Activated CD8-positive, alpha-beta T cell treated with anti-CD3 and anti-CD28 coated beads for 36 hours (primary cell): ENCODE results near the gene SPACA9. TPM values are rescaled to one million over a fixed set of nuclear protein-coding genes. Genes with fewer than 3 reads are reported as not detected.
A peak's percentile ranks its signal among the peaks of the same experiment; 100 is the strongest.

Experiments used
- ATAC-seq: fragments of 200-7000 bp; cut with Tn5 transposase; one replicate; pipeline ENCODE4 v1.10.0; 2021; ENCODE audit warnings: mild to moderate bottlenecking, moderate library complexity
- CTCF ChIA-PET: fragments of 350-600 bp; sonication (Branson Sonifier 250); formaldehyde crosslinking; loops from one replicate; lab custom pipeline; 2021; ENCODE audit warnings: antibody characterized with exemption; lab: Charles Lee
- POLR2A ChIA-PET: fragments of 350-600 bp; sonication (Branson Sonifier 250); formaldehyde crosslinking; loops from one replicate; lab custom pipeline; 2021; ENCODE audit warnings: antibody characterized with exemption; lab: Charles Lee
- DNase-seq: peaks from one replicate; pipeline ENCODE4 v3.0.0-alpha.2; 2020
- H3K27ac Mint-ChIP-seq: one replicate; pipeline ENCODE4 v1.8.0; 2021; ENCODE audit warnings: mild to moderate bottlenecking, mixed read lengths
- H3K27me3 Mint-ChIP-seq: one replicate; pipeline ENCODE4 v1.8.0; 2021; ENCODE audit warnings: mixed read lengths
- H3K36me3 Mint-ChIP-seq: one replicate; pipeline ENCODE4 v1.8.0; 2021; ENCODE audit warnings: low read depth, mixed read lengths
- H3K4me1 Mint-ChIP-seq: one replicate; pipeline ENCODE4 v1.8.0; 2021; ENCODE audit warnings: low read depth, mixed read lengths
- H3K4me3 Mint-ChIP-seq: one replicate; pipeline ENCODE4 v1.8.0; 2021; ENCODE audit warnings: mild to moderate bottlenecking, moderate library complexity, mixed read lengths
- H3K9me3 Mint-ChIP-seq: one replicate; pipeline ENCODE4 v1.8.0; 2021; ENCODE audit warnings: mixed read lengths
- CTCF ChIP-seq: fragments of 200-600 bp; IDR thresholded peaks from one replicate; pipeline ENCODE4 v1.8.0; 2022; ENCODE audit warnings: antibody characterized with exemption, mild to moderate bottlenecking
- intact Hi-C: fragments of 100-400 bp; cut with micrococcal nuclease; formaldehyde crosslinking; loops from one replicate; pipeline ENCODE4 v1.10.0; 2022
- total RNA-seq, 2 experiments: library from RNA; stranded (reverse); gene quantifications; one replicate each; pipeline ENCODE4 v1.2.3, GENCODE V29; 2021

Gene SPACA9
- total RNA-seq, 2 experiments from 2014 or later: 1.9 to 3.2 TPM

DNA sequence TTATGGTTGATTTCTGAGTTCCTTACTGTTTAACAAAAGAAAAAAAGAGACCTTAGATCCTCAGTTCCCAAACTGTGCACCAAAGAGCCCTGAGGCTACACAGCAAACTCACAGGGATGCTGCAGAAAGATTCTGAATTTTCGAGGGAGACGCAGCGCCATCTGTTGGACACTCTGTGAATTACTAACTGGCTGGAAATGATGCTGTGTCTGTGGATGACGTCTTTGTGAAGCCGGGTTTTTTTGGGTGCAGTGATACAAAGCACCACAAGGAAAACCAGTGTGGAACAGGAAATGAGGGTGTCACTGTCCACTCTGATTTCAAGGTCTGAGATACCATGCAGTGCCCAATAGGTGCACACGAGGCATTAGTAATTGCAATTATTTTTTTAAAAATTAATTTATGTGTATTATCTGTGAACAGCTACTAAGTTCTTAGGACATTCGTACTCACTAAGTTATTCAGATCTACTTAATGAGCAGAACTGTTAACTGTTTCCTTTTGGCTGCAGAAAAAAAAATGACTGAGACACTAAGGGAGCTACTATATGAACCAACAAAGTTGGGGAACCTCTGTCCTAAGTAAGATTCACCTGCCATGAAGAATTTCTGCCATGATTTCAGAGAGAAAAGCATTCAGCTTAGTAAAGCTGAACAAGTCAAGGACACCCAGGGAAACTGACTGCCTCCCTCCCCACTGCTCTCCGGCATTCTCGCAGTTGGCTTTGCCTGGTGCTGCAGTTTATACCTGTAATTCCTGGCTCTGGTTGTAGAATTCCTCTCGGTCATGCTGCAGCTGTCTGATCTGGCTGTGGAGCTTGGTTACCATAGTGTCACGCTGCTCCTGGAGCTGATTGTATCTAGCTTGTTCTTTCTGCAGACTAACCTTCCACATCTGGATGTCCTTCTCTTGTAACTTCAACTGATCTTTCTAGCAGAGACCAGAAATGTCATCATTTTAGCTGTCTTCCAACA is 23.4 kb downstream of the SPACA9 start:
- intact Hi-C loops: no loop called here
- peak; percentile 91 for DNase-seq
- H3K4me3 Mint-ChIP-seq: no peak overlapping the region

DNA sequence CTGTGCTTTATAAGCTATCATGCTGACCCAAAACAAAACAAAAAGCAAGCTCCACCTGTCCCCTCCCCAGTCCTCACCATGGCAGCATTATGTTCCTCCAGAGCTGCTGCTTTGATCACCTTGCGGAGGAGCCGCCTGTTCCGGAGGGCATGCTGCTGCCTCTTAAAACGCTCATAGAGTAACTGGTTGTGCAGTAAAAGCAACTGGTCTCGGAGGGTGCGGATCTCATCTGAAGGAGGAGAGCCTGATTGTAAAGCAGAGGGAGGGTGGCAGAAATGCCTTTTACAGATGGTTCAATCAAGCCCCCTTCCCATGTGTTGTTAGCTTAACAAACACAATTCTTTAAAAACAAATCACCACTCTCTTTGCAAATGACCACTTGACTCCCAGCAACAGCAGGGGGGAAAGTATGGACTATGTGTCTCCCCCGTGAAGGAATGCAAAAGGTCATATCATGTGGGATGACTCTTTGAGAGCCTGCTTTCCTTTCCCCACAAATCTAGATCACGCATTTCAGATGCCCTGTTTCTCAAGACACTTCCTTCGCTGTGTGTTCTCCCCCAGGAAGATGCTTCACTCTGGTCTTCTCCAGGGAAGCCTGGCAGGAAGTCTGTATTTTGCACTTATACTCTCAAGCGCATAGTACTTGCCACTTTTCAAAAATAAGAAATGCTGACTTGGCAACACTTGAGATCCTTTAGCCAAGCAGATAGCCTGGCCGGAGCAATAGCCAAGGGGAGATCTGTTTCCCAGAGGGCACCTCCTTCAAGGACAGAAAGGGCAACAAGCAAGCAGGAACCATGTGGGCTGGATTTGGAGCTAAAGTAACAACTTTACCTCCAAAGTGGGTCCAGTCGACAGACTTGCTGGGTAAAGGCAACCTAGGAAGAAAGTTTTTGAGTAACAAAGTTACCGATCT is 25.1 kb downstream of the SPACA9 start:
- intact Hi-C loops: no loop called here
- H3K9me3 Mint-ChIP-seq: no peaks in the 10 kb centered on the region
- peaks cover 17% of the 10 kb centered on the region for H3K4me1 Mint-ChIP-seq
- H3K4me3 Mint-ChIP-seq: no peak overlapping the region
- ChIA-PET POLR2A (interaction anchor here (1.9 kb wide), 1 partner anchor 14 kb away, joined by 5 read pairs; no protein-coding TSS in a partner anchor), CTCF (interaction anchor here (1.1 to 3.0 kb wide), 8 partner anchors 14 to 212 kb away, joined by 3 to 34 read pairs (median 4); no protein-coding TSS in a partner anchor)
- DNase-seq (no peak), ATAC-seq (no peak)
- no peak for TF ChIP-seq CTCF
- peaks cover 9% of the 10 kb centered on the region for H3K36me3 Mint-ChIP-seq
- no peak overlapping the region for H3K27ac Mint-ChIP-seq
- H3K27me3 Mint-ChIP-seq: no peaks in the 10 kb centered on the region

More for the DNA sequence above, 23.4 kb downstream of the SPACA9 start:
- Mint-ChIP-seq H3K9me3 (no peaks in the 10 kb centered on the region), H3K27ac (no peak overlapping the region), H3K27me3 (no peaks in the 10 kb centered on the region), H3K4me1 (peaks cover 10% of the 10 kb centered on the region), H3K36me3 (peaks cover 11% of the 10 kb centered on the region)
- ChIA-PET CTCF (interaction anchor here (0.7 to 3.0 kb wide), 54 partner anchors 8 to 251 kb away, joined by 3 to 34 read pairs (median 4); partner anchors contain the start of genes DDX31, GTF3C4 and TSC1), POLR2A (interaction anchor here (0.6 to 1.9 kb wide), 4 partner anchors 16 to 247 kb away, joined by 3 to 5 read pairs (median 4); no protein-coding TSS in a partner anchor)
- peak; percentile 96 for TF ChIP-seq CTCF
- peak; percentile 99 for ATAC-seq

DNA sequence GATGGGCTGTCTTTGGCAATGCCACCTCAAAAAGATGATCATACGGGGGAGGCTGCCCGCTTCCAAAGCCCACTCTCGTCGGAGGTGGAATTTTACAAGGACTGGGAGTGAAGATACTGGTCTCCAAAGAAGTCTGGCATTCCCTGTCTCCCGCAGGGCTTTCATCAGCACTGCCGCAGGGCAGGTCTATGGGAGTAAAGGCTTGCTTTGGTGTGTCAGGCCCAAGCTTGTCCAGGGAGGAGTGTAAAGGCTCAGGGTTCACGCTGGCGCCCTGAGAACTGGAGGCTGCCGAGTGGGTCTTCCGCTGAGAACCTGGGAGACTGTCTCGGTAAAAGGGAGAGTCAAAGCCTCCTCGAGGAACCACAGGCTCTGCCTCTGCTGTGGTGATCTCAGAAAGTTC is 27.0 kb downstream of the SPACA9 start:
- CTCF ChIA-PET: interaction anchor here (1.1 to 1.5 kb wide), 2 partner anchors 9 to 58 kb away, joined by 3 read pairs; no protein-coding TSS in a partner anchor
- no peaks in the 10 kb centered on the region for H3K9me3 Mint-ChIP-seq
- no peak overlapping the region for H3K4me3 Mint-ChIP-seq
- peaks cover 21% of the 10 kb centered on the region for H3K4me1 Mint-ChIP-seq
- intact Hi-C loops: no loop called here
- H3K36me3 Mint-ChIP-seq: peaks cover 12% of the 10 kb centered on the region
- ATAC-seq (no peak), DNase-seq (no peak)
- POLR2A ChIA-PET: no interaction called here
- H3K27ac Mint-ChIP-seq: no peak overlapping the region
- H3K27me3 Mint-ChIP-seq: no peaks in the 10 kb centered on the region
- TF ChIP-seq CTCF: no peak

GRCh38 chr9:132908635-132909034 is 29.9 kb downstream of the SPACA9 start:
- TF ChIP-seq CTCF: no peak
- Mint-ChIP-seq H3K9me3 (no peaks in the 10 kb centered on the region), H3K27me3 (no peaks in the 10 kb centered on the region), H3K4me1 (peaks cover 11% of the 10 kb centered on the region), H3K27ac (no peak overlapping the region), H3K36me3 (peaks cover 15% of the 10 kb centered on the region), H3K4me3 (no peak overlapping the region)
- no peak for DNase-seq
- CTCF ChIA-PET: interaction anchor here (1.0 to 1.1 kb wide), 3 partner anchors 9 to 65 kb away, joined by 3 to 4 read pairs (median 3); no protein-coding TSS in a partner anchor
- intact Hi-C loops: no loop called here
- ATAC-seq: peak; percentile 20
- POLR2A ChIA-PET: interaction anchor here (1.8 kb wide), 1 partner anchor 28 kb away, joined by 5 read pairs; no protein-coding TSS in a partner anchor
